ENCODE results near the gene KCNE4.

KCNE4 gene

DNA sequence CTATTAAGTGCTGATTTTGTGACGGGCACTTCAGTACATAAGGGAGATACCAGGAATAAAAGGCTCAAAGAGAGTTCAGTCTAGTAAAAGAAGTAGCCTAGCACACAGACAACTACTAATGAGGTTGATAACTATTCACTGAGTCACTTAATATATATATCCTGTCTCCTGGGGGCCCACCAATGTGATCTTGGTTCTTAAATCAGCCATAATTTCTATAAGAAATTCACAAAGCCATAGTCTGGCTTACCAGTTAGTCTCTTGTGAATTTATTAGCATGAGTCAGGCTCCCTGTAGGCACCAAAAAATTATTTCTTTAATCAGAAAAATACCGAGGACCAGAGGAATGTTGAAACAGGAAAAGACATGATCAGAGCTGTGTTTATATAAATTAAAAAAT lies 10.4 kb downstream of the KCNE4 start:
- ATAC-seq = peak; percentile 83

DNA sequence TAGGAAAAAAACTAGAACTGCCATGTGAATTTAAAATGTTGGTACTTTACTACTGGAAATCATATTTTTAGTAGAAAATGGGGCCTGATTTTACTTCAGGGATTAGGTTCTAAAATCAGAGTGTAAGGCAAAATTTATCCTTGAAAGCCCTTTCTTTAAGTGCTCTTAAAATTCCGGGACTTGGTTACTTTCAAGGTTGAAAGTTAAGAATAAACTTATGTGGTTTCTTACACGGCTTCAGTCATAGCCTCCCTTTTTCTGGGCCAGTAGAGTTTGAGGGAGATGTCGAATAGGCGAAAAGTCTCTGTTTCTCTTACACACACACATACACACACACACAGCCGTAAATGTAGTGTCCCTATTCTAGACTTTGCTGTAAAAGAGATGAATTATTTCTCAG lies 13.1 kb downstream of the KCNE4 start:
- TF ChIP-seq TCF4 (CRISPR knock-in tag; IDR thresholded peaks at IDR 0.05; ENCODE audit: borderline replicate concordance) = no peak
- TF ChIP-seq GLIS3 (CRISPR knock-in tag; IDR thresholded peaks at IDR 0.05) = no peak
- TF ChIP-seq, protein P1, sequence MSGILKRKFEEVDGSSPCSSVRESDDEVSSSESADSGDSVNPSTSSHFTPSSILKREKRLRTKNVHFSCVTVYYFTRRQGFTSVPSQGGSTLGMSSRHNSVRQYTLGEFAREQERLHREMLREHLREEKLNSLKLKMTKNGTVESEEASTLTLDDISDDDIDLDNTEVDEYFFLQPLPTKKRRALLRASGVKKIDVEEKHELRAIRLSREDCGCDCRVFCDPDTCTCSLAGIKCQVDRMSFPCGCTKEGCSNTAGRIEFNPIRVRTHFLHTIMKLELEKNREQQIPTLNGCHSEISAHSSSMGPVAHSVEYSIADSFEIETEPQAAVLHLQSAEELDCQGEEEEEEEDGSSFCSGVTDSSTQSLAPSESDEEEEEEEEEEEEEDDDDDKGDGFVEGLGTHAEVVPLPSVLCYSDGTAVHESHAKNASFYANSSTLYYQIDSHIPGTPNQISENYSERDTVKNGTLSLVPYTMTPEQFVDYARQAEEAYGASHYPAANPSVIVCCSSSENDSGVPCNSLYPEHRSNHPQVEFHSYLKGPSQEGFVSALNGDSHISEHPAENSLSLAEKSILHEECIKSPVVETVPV (CRISPR knock-in tag; IDR thresholded peaks at IDR 0.05) = no peak
- TF ChIP-seq, protein P2, sequence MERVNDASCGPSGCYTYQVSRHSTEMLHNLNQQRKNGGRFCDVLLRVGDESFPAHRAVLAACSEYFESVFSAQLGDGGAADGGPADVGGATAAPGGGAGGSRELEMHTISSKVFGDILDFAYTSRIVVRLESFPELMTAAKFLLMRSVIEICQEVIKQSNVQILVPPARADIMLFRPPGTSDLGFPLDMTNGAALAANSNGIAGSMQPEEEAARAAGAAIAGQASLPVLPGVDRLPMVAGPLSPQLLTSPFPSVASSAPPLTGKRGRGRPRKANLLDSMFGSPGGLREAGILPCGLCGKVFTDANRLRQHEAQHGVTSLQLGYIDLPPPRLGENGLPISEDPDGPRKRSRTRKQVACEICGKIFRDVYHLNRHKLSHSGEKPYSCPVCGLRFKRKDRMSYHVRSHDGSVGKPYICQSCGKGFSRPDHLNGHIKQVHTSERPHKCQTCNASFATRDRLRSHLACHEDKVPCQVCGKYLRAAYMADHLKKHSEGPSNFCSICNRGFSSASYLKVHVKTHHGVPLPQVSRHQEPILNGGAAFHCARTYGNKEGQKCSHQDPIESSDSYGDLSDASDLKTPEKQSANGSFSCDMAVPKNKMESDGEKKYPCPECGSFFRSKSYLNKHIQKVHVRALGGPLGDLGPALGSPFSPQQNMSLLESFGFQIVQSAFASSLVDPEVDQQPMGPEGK (CRISPR knock-in tag; IDR thresholded peaks at IDR 0.05; ENCODE audit: borderline replicate concordance) = no peak
- no peak for TF ChIP-seq ZC3H10 (CRISPR knock-in tag; IDR thresholded peaks at IDR 0.05)
- no peak for TF ChIP-seq ZNF8 (CRISPR knock-in tag; IDR thresholded peaks at IDR 0.05)
- TF ChIP-seq, protein P3, sequence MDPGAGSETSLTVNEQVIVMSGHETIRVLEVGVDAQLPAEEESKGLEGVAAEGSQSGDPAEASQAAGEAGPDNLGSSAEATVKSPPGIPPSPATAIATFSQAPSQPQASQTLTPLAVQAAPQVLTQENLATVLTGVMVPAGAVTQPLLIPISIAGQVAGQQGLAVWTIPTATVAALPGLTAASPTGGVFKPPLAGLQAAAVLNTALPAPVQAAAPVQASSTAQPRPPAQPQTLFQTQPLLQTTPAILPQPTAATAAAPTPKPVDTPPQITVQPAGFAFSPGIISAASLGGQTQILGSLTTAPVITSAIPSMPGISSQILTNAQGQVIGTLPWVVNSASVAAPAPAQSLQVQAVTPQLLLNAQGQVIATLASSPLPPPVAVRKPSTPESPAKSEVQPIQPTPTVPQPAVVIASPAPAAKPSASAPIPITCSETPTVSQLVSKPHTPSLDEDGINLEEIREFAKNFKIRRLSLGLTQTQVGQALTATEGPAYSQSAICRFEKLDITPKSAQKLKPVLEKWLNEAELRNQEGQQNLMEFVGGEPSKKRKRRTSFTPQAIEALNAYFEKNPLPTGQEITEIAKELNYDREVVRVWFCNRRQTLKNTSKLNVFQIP (CRISPR knock-in tag; IDR thresholded peaks at IDR 0.05; ENCODE audit: borderline replicate concordance, low read depth) = no peak
- no peak for TF ChIP-seq SNAI2 (CRISPR knock-in tag; IDR thresholded peaks at IDR 0.05)
- no peak for TF ChIP-seq ZNF70 (CRISPR knock-in tag; IDR thresholded peaks at IDR 0.05)
- no peak for TF ChIP-seq ZFP30 (CRISPR knock-in tag; IDR thresholded peaks at IDR 0.05)
- no peak for ATAC-seq

More for the DNA sequence above, 10.4 kb downstream of the KCNE4 start:
- TF ChIP-seq TOX (CRISPR knock-in tag; IDR thresholded peaks at IDR 0.05; ENCODE audit: borderline replicate concordance) (no peak), ESRRG (CRISPR knock-in tag; IDR thresholded peaks at IDR 0.05) (no peak), CSDC2 (CRISPR knock-in tag; IDR thresholded peaks at IDR 0.05) (no peak), TCF4 (CRISPR knock-in tag; IDR thresholded peaks at IDR 0.05; ENCODE audit: borderline replicate concordance) (no peak), SNAI2 (CRISPR knock-in tag; IDR thresholded peaks at IDR 0.05) (no peak), GLIS3 (CRISPR knock-in tag; IDR thresholded peaks at IDR 0.05) (no peak), ZFP30 (CRISPR knock-in tag; IDR thresholded peaks at IDR 0.05) (no peak), ISL1 (CRISPR knock-in tag; IDR thresholded peaks at IDR 0.05) (no peak; the same call in 1 of the 2 replicates), ZNF8 (CRISPR knock-in tag; IDR thresholded peaks at IDR 0.05) (no peak), ZFP3 (CRISPR knock-in tag; IDR thresholded peaks at IDR 0.05) (no peak), ARNTL (CRISPR knock-in tag; IDR thresholded peaks at IDR 0.05; ENCODE audit: borderline replicate concordance, low read depth) (no peak)
- TF ChIP-seq, protein P2 (CRISPR knock-in tag; IDR thresholded peaks at IDR 0.05; ENCODE audit: borderline replicate concordance) = no peak
- TF ChIP-seq, protein P1 (CRISPR knock-in tag; IDR thresholded peaks at IDR 0.05) = no peak
- TF ChIP-seq, protein P4, sequence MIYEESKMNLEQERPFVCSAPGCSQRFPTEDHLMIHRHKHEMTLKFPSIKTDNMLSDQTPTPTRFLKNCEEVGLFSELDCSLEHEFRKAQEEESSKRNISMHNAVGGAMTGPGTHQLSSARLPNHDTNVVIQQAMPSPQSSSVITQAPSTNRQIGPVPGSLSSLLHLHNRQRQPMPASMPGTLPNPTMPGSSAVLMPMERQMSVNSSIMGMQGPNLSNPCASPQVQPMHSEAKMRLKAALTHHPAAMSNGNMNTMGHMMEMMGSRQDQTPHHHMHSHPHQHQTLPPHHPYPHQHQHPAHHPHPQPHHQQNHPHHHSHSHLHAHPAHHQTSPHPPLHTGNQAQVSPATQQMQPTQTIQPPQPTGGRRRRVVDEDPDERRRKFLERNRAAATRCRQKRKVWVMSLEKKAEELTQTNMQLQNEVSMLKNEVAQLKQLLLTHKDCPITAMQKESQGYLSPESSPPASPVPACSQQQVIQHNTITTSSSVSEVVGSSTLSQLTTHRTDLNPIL (CRISPR knock-in tag; IDR thresholded peaks at IDR 0.05; ENCODE audit: low read depth) = no peak

DNA sequence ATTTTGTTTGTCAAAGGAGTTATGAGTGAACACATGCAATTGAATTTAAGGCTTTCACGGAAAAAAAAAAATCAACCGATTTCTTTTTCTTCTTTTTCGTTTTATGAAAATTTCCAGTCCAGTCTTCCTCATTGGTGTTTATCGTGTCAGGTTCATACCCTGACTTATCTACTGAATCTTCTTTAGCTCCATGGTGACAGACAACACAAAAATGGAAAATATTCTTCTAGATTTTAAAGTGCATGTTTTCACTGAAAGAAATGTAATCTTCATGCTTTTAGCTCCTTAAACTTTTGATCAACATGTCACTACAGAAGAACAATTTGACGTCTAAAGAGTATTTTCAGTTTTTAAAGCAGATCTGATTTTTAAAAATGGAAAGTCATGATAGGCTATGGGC lies 14.7 kb downstream of the KCNE4 start:
- no peak for ATAC-seq
- TF ChIP-seq, protein P3 (CRISPR knock-in tag; IDR thresholded peaks at IDR 0.05; ENCODE audit: borderline replicate concordance, low read depth) = no peak
- TF ChIP-seq ZNF8 (CRISPR knock-in tag; IDR thresholded peaks at IDR 0.05) (no peak), ARNTL (CRISPR knock-in tag; IDR thresholded peaks at IDR 0.05; ENCODE audit: borderline replicate concordance, low read depth) (no peak), ZC3H10 (CRISPR knock-in tag; IDR thresholded peaks at IDR 0.05) (no peak), TOX (CRISPR knock-in tag; IDR thresholded peaks at IDR 0.05; ENCODE audit: borderline replicate concordance) (no peak)
- TF ChIP-seq, protein P1 (CRISPR knock-in tag; IDR thresholded peaks at IDR 0.05) = no peak
- TF ChIP-seq, protein P5, sequence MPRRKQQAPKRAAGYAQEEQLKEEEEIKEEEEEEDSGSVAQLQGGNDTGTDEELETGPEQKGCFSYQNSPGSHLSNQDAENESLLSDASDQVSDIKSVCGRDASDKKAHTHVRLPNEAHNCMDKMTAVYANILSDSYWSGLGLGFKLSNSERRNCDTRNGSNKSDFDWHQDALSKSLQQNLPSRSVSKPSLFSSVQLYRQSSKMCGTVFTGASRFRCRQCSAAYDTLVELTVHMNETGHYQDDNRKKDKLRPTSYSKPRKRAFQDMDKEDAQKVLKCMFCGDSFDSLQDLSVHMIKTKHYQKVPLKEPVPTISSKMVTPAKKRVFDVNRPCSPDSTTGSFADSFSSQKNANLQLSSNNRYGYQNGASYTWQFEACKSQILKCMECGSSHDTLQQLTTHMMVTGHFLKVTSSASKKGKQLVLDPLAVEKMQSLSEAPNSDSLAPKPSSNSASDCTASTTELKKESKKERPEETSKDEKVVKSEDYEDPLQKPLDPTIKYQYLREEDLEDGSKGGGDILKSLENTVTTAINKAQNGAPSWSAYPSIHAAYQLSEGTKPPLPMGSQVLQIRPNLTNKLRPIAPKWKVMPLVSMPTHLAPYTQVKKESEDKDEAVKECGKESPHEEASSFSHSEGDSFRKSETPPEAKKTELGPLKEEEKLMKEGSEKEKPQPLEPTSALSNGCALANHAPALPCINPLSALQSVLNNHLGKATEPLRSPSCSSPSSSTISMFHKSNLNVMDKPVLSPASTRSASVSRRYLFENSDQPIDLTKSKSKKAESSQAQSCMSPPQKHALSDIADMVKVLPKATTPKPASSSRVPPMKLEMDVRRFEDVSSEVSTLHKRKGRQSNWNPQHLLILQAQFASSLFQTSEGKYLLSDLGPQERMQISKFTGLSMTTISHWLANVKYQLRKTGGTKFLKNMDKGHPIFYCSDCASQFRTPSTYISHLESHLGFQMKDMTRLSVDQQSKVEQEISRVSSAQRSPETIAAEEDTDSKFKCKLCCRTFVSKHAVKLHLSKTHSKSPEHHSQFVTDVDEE (CRISPR knock-in tag; IDR thresholded peaks at IDR 0.05) = no peak
